Liver (tissue), 3 donors: ENCODE measurements around the gene TMEM135.

Experiments
- GABPA ChIP-seq, 2 donors: IDR thresholded peaks in 1 of 2; conservative IDR thresholded peaks in 1 of 2; 2 replicates each; pipeline ENCODE4 v1.6.1; 2016; ENCODE audit warnings: antibody characterized with exemption in 2 of 2, mild to moderate bottlenecking in 1 of 2, moderate library complexity in 1 of 2
- HNF4G ChIP-seq: IDR thresholded peaks from 2 replicates; pipeline ENCODE4 v1.6.1; 2016; ENCODE audit warnings: antibody characterized with exemption
- JUND ChIP-seq, 2 donors: IDR thresholded peaks; 2 replicates each; pipeline ENCODE4 v1.6.1; 2016; ENCODE audit warnings: antibody characterized with exemption in 2 of 2
- NR2F2 ChIP-seq: IDR thresholded peaks from 2 replicates; pipeline ENCODE4 v1.6.1; 2016; ENCODE audit warnings: antibody characterized with exemption
- RAD21 ChIP-seq, 2 donors: IDR thresholded peaks; 2 replicates each; pipeline ENCODE4 v1.6.1; 2016; ENCODE audit warnings: antibody characterized with exemption in 2 of 2, mild to moderate bottlenecking in 2 of 2
- SP1 ChIP-seq: IDR thresholded peaks from 2 replicates; pipeline ENCODE4 v1.6.1; 2018; ENCODE audit warnings: antibody characterized with exemption, mild to moderate bottlenecking
- YY1 ChIP-seq: IDR thresholded peaks from 2 replicates; pipeline ENCODE4 v1.6.1; 2016; ENCODE audit warnings: antibody characterized with exemption, mild to moderate bottlenecking
- TF ChIP-seq, protein P1 (sequence below): IDR thresholded peaks from 2 replicates; pipeline ENCODE4 v1.6.1; 2016; ENCODE audit warnings: antibody characterized with exemption
- TF ChIP-seq, protein P2 (sequence below): IDR thresholded peaks from 2 replicates; pipeline ENCODE4 v1.6.1; 2016; ENCODE audit warnings: antibody characterized with exemption, mild to moderate bottlenecking
- TF ChIP-seq, protein P3 (sequence below): fragments of 150-350 bp; IDR thresholded peaks from 2 replicates; pipeline ENCODE4 v1.5.1; 2017; ENCODE audit warnings: improper control_type of control experiment, low read depth, low read length; ENCODE audit not compliant: missing input control
- TF ChIP-seq, protein P4 (sequence below): IDR thresholded peaks from 2 replicates; pipeline ENCODE4 v1.6.1; 2016; ENCODE audit warnings: antibody characterized with exemption
- TF ChIP-seq, protein P5 (sequence below): IDR thresholded peaks from 2 replicates; pipeline ENCODE4 v1.6.1; 2016; ENCODE audit warnings: antibody characterized with exemption
- donor health status: healthy.
- donor health status: healthy.

DNA sequence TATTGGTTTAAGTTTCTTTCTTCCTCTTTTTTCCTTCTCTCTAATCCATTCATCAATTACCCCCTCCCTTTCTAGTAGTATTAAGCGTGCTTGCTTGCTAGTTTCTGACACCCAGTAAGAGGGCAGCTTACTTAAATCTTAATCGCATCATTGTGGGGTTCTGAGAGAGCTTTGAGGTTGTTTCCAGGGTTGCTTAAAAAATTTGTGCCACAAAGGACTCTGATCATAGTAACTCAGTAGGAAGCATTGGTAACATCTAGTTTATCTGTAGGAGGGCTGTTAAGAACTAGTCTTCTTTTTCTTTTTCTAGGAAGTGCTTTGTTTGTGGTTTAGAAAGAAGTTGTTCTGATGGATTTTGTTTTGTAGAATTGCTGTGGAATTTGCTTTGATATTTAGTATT, 45.3 kb downstream of the TMEM135 start:
- TF ChIP-seq RAD21 (IDR thresholded peaks at IDR 0.05) (no peak), SP1 (no peak), YY1 (no peak), JUND (IDR thresholded peaks at IDR 0.05) (no peak), NR2F2 (no peak), GABPA (IDR thresholded peaks at IDR 0.05 in 1 of 2, conservative IDR thresholded peaks at IDR 0.05 in 1 of 2) (no peak), HNF4G (no peak)
- TF ChIP-seq, protein P1, sequence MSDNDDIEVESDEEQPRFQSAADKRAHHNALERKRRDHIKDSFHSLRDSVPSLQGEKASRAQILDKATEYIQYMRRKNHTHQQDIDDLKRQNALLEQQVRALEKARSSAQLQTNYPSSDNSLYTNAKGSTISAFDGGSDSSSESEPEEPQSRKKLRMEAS = no peak
- TF ChIP-seq, protein P2, sequence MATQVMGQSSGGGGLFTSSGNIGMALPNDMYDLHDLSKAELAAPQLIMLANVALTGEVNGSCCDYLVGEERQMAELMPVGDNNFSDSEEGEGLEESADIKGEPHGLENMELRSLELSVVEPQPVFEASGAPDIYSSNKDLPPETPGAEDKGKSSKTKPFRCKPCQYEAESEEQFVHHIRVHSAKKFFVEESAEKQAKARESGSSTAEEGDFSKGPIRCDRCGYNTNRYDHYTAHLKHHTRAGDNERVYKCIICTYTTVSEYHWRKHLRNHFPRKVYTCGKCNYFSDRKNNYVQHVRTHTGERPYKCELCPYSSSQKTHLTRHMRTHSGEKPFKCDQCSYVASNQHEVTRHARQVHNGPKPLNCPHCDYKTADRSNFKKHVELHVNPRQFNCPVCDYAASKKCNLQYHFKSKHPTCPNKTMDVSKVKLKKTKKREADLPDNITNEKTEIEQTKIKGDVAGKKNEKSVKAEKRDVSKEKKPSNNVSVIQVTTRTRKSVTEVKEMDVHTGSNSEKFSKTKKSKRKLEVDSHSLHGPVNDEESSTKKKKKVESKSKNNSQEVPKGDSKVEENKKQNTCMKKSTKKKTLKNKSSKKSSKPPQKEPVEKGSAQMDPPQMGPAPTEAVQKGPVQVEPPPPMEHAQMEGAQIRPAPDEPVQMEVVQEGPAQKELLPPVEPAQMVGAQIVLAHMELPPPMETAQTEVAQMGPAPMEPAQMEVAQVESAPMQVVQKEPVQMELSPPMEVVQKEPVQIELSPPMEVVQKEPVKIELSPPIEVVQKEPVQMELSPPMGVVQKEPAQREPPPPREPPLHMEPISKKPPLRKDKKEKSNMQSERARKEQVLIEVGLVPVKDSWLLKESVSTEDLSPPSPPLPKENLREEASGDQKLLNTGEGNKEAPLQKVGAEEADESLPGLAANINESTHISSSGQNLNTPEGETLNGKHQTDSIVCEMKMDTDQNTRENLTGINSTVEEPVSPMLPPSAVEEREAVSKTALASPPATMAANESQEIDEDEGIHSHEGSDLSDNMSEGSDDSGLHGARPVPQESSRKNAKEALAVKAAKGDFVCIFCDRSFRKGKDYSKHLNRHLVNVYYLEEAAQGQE = no peak
- TF ChIP-seq, protein P3, sequence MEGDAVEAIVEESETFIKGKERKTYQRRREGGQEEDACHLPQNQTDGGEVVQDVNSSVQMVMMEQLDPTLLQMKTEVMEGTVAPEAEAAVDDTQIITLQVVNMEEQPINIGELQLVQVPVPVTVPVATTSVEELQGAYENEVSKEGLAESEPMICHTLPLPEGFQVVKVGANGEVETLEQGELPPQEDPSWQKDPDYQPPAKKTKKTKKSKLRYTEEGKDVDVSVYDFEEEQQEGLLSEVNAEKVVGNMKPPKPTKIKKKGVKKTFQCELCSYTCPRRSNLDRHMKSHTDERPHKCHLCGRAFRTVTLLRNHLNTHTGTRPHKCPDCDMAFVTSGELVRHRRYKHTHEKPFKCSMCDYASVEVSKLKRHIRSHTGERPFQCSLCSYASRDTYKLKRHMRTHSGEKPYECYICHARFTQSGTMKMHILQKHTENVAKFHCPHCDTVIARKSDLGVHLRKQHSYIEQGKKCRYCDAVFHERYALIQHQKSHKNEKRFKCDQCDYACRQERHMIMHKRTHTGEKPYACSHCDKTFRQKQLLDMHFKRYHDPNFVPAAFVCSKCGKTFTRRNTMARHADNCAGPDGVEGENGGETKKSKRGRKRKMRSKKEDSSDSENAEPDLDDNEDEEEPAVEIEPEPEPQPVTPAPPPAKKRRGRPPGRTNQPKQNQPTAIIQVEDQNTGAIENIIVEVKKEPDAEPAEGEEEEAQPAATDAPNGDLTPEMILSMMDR = no peak
- TF ChIP-seq, protein P4, sequence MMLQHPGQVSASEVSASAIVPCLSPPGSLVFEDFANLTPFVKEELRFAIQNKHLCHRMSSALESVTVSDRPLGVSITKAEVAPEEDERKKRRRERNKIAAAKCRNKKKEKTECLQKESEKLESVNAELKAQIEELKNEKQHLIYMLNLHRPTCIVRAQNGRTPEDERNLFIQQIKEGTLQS = no peak
- TF ChIP-seq, protein P5, sequence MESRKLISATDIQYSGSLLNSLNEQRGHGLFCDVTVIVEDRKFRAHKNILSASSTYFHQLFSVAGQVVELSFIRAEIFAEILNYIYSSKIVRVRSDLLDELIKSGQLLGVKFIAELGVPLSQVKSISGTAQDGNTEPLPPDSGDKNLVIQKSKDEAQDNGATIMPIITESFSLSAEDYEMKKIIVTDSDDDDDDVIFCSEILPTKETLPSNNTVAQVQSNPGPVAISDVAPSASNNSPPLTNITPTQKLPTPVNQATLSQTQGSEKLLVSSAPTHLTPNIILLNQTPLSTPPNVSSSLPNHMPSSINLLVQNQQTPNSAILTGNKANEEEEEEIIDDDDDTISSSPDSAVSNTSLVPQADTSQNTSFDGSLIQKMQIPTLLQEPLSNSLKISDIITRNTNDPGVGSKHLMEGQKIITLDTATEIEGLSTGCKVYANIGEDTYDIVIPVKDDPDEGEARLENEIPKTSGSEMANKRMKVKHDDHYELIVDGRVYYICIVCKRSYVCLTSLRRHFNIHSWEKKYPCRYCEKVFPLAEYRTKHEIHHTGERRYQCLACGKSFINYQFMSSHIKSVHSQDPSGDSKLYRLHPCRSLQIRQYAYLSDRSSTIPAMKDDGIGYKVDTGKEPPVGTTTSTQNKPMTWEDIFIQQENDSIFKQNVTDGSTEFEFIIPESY = no peak
